SK-N-SH (cell line): ENCODE data around the gene MRPL44. TPM values are rescaled to one million over a fixed set of nuclear protein-coding genes. Genes with fewer than 3 reads are reported as not detected.

Experiments
- CTCF ChIA-PET: fragments of 300-600, 350-600 bp; formaldehyde crosslinking; extraction: SDS; loops from one replicate; lab custom pipeline; 2021; lab: Yijun Ruan, JAX
- POLR2A ChIA-PET: fragments of 350-600 bp; sonication (Branson Sonifier 250); formaldehyde crosslinking; extraction: SDS; loops from one replicate; lab custom pipeline; 2020; ENCODE audit warnings: antibody characterized with exemption, inconsistent platforms; lab: Yijun Ruan, JAX
- DNase-seq: peaks from one replicate; pipeline ENCODE4 v3.0.0; 2012
- H2AFZ ChIP-seq: fragments of 200-600 bp; sonication (generic); 2 replicates; pipeline ENCODE4 v1.8.1; 2016; ENCODE audit warnings: antibody characterized with exemption, mild to moderate bottlenecking, low read depth
- H3F3A ChIP-seq: fragments of 200-600 bp; sonication (generic); replicated peaks from 2 replicates; pipeline ENCODE3; 2016; ENCODE audit warnings: antibody characterized with exemption, mild to moderate bottlenecking; ENCODE audit not compliant: insufficient read depth
- H3K27ac ChIP-seq, 2 experiments: fragments of 200-500 bp in 1 of 2; fragments of 200-600 bp in 1 of 2; sonication (Bioruptor generic) in 1 of 2; sonication (generic), shearing (Covaris generic) in 1 of 2; 2 replicates each; pipeline versions ENCODE4 v1.5.1 to v1.6.1; 2014 to 2016; ENCODE audit warnings: low read depth in 2 of 2, inconsistent platforms in 1 of 2, low read length in 1 of 2, mild to moderate bottlenecking in 1 of 2, mixed read lengths in 1 of 2
- H3K27me3 ChIP-seq: fragments of 200-600 bp; sonication (generic), shearing (Covaris generic); 2 replicates; pipeline ENCODE4 v1.6.1; 2016; ENCODE audit warnings: mixed run types; ENCODE audit not compliant: insufficient read depth
- H3K36me3 ChIP-seq, 2 experiments: fragments of 200-500 bp in 1 of 2; fragments of 200-600 bp in 1 of 2; sonication (Bioruptor generic) in 1 of 2; sonication (generic) in 1 of 2; replicated peaks in 1 of 2; 2 replicates each; pipeline versions ENCODE3 to v1.5.1; 2014 to 2016; ENCODE audit warnings: low read length in 1 of 2, mild to moderate bottlenecking in 1 of 2; ENCODE audit not compliant: insufficient read depth in 2 of 2, control insufficient read depth in 1 of 2
- H3K4me1 ChIP-seq, 2 experiments: fragments of 200-500 bp in 1 of 2; fragments of 200-600 bp in 1 of 2; sonication (Bioruptor generic) in 1 of 2; sonication (generic), shearing (Covaris generic) in 1 of 2; 2 replicates each; pipeline versions ENCODE4 v1.5.1 to v1.6.1; 2014 to 2016; ENCODE audit warnings: low read depth in 1 of 2, low read length in 1 of 2, mixed run types in 1 of 2; ENCODE audit not compliant: insufficient read depth in 2 of 2, control insufficient read depth in 1 of 2
- H3K4me2 ChIP-seq: fragments of 200-600 bp; sonication (generic), shearing (Covaris generic); 2 replicates; pipeline ENCODE4 v1.6.1; 2017; ENCODE audit warnings: mixed run types
- H3K4me3 ChIP-seq, 2 experiments: fragments of 200-500 bp in 1 of 2; fragments of 200-600 bp in 1 of 2; sonication (Bioruptor generic) in 1 of 2; sonication (generic), shearing (Covaris generic) in 1 of 2; 2 replicates each; pipeline versions ENCODE4 v1.5.1 to v1.8.1; 2014 to 2016; ENCODE audit warnings: low read depth in 2 of 2, inconsistent platforms in 1 of 2, low read length in 1 of 2, mild to moderate bottlenecking in 1 of 2, mixed read lengths in 1 of 2, moderate library complexity in 1 of 2
- H3K79me2 ChIP-seq: fragments of 200-600 bp; sonication (generic); 2 replicates; pipeline ENCODE4 v1.8.1; 2017; ENCODE audit warnings: mild to moderate bottlenecking; ENCODE audit not compliant: insufficient read depth
- H3K9ac ChIP-seq: fragments of 200-600 bp; sonication (generic); 2 replicates; pipeline ENCODE4 v1.6.1; 2017; ENCODE audit warnings: mixed run types
- H3K9me2 ChIP-seq: fragments of 200-600 bp; sonication (generic); 2 replicates; pipeline ENCODE4 v1.6.1; 2017; ENCODE audit warnings: mixed run types
- H3K9me3 ChIP-seq: fragments of 200-600 bp; sonication (generic); 2 replicates; pipeline ENCODE4 v1.6.1; 2017; ENCODE audit warnings: mixed run types, mild to moderate bottlenecking, moderate library complexity
- H4K20me1 ChIP-seq: fragments of 200-600 bp; sonication (generic); 2 replicates; pipeline ENCODE4 v1.6.1; 2017; ENCODE audit warnings: mild to moderate bottlenecking, mixed run types; ENCODE audit not compliant: insufficient read depth
- ELF1 ChIP-seq: IDR thresholded peaks from 2 replicates; pipeline ENCODE4 v1.4.0; 2012
- EP300 ChIP-seq, 2 experiments: IDR thresholded peaks; 2 replicates each; pipeline versions ENCODE4 v1.4.0 to v1.6.1; 2012; ENCODE audit warnings: borderline replicate concordance in 1 of 2, low read depth in 1 of 2, low read length in 1 of 2
- EZH2phosphoT487 ChIP-seq: fragments of 200-600 bp; sonication (generic); IDR thresholded peaks from 2 replicates; pipeline ENCODE4 v1.6.1; 2017; ENCODE audit warnings: low read depth, mixed run types, mild to moderate bottlenecking, antibody characterized with exemption, moderate library complexity, borderline replicate concordance
- FOSL2 ChIP-seq: IDR thresholded peaks from 2 replicates; pipeline ENCODE4 v1.4.0; 2012; ENCODE audit warnings: low read depth, mild to moderate bottlenecking, moderate library complexity, borderline replicate concordance
- FOXJ3 ChIP-seq: sonication (generic); formaldehyde crosslinking; IDR thresholded peaks from 2 replicates; pipeline ENCODE4 v1.5.1; 2020; ENCODE audit warnings: mild to moderate bottlenecking, missing genetic modification reagents
- GABPA ChIP-seq: IDR thresholded peaks from 2 replicates; pipeline ENCODE4 v1.4.0; 2012; ENCODE audit warnings: low read depth, mild to moderate bottlenecking
- IRF3 ChIP-seq: fragments of 150-350 bp; IDR thresholded peaks from 2 replicates; pipeline ENCODE4 v1.6.1; 2016; ENCODE audit warnings: mild to moderate bottlenecking, low read depth, low read length
- JUND ChIP-seq: IDR thresholded peaks from 2 replicates; pipeline ENCODE4 v1.4.0; 2012
- MAX ChIP-seq: IDR thresholded peaks from 2 replicates; pipeline ENCODE4 v1.4.0; 2012; ENCODE audit warnings: low read depth
- MEF2A ChIP-seq: IDR thresholded peaks from 2 replicates; pipeline ENCODE4 v1.4.0; 2012; ENCODE audit warnings: low read depth, borderline replicate concordance
- NRF1 ChIP-seq: IDR thresholded peaks from 2 replicates; pipeline ENCODE4 v1.6.1; 2012; ENCODE audit warnings: low read depth, mild to moderate bottlenecking, low read length
- RCOR1 ChIP-seq: fragments of 150-350 bp; IDR thresholded peaks from 2 replicates; pipeline ENCODE4 v1.6.1; 2017; ENCODE audit warnings: antibody characterized with exemption, low read length
- RXRA ChIP-seq: IDR thresholded peaks from 2 replicates; pipeline ENCODE4 v1.4.0; 2012; ENCODE audit warnings: low read depth, mild to moderate bottlenecking, borderline replicate concordance
- SIN3A ChIP-seq: IDR thresholded peaks from 2 replicates; pipeline ENCODE4 v1.6.1; 2012; ENCODE audit warnings: low read depth, mild to moderate bottlenecking, low read length, moderate library complexity, borderline replicate concordance
- SMC3 ChIP-seq: IDR thresholded peaks from 2 replicates; pipeline ENCODE4 v1.6.1; 2012; ENCODE audit warnings: low read depth, low read length, improper control_type of control experiment
- TAF1 ChIP-seq: IDR thresholded peaks from 2 replicates; pipeline ENCODE4 v1.6.1; 2012; ENCODE audit warnings: low read depth, mild to moderate bottlenecking, low read length, moderate library complexity, borderline replicate concordance
- WGBS: methylation state at CpG from one replicate; pipeline ENCODE4 v1.1.6; 2017; ENCODE audit warnings: low lambda C conversion rate; 5-methylcytosine and 5-hydroxymethylcytosine counted together
- polyA plus RNA-seq, 3 experiments: library from polyadenylated mRNA; depleted of rRNA; stranded (reverse); fragments of >200 nt; gene quantifications; 2 replicates each; pipeline ENCODE4 v1.2.3, GENCODE V29; 2012

The MRPL44 gene
- polyA plus RNA-seq, 1 of the 3 experiments (the other 2 are of a cell fraction): 12.9 TPM

- WGBS: 100% methylated on average over 1 of the region's 1 CpG
- H3K9me3 ChIP-seq: no peaks in the 10 kb centered on the region
- peaks cover 21% of the 10 kb centered on the region for H4K20me1 ChIP-seq
- peaks cover 4 to 11% of the 10 kb centered on the region in 2 experiments for H3K4me1 ChIP-seq
- peak overlapping the region; percentile 91; the same call in 1 of the 2 replicates for H3K9ac ChIP-seq
- H3K36me3 ChIP-seq: peaks cover 0 to 9% of the 10 kb centered on the region in 2 experiments
- H2AFZ ChIP-seq: no peak overlapping the region
- CTCF ChIA-PET: interaction anchor here (1.4 kb wide), 1 partner anchor 27 kb away, joined by 4 read pairs; no protein-coding TSS in a partner anchor
- POLR2A ChIA-PET: no interaction called here
- H3K9me2 ChIP-seq: no peaks in the 10 kb centered on the region
- peaks cover 14% of the 10 kb centered on the region for H3F3A ChIP-seq
- TF ChIP-seq IRF3 (no peak), GABPA (no peak), RXRA (no peak), FOXJ3 (CRISPR knock-in tag) (no peak), NRF1 (no peak), EZH2phosphoT487 (no peak), SIN3A (no peak), FOSL2 (no peak), MEF2A (no peak), EP300 (IDR thresholded peaks at IDR 0.05; ENCODE audit: borderline replicate concordance in 1 of 2, low read depth in 1 of 2, low read length in 1 of 2) (no peak), ELF1 (no peak), RCOR1 (no peak), SMC3 (no peak)
- H3K4me2 ChIP-seq: peak overlapping the region; percentile 92
- DNase-seq: no peak
- H3K27me3 ChIP-seq: no peaks in the 10 kb centered on the region
- H3K27ac ChIP-seq: peak overlapping the region in 1 of 2 experiments; percentile 72; a peak in 2 of 4 replicates
- H3K79me2 ChIP-seq: peaks cover 73% of the 10 kb centered on the region
- peak overlapping the region in 1 of 2 experiments; percentile 78; a peak in 3 of 4 replicates for H3K4me3 ChIP-seq
These were observed 14.1 kb upstream of the MRPL44 start for GRCh38 chr2:223943135-223943534.

GRCh38 chr2:223943561-223944008 lies 13.7 kb upstream of the MRPL44 start:
- POLR2A ChIA-PET: no interaction called here
- DNase-seq: peak; percentile 29
- Histone ChIP-seq H2AFZ (no peak overlapping the region), H3K4me2 (peak overlapping the region; percentile 92), H3K9ac (peak overlapping the region; percentile 91), H3K27ac (peak overlapping the region in 1 of 2 experiments; percentile 72; a peak in 2 of 4 replicates), H3K36me3 (peaks cover 0 to 9% of the 10 kb centered on the region in 2 experiments), H3K27me3 (no peaks in the 10 kb centered on the region), H3K4me3 (peak overlapping the region; percentile 58 to 78), H4K20me1 (peaks cover 17% of the 10 kb centered on the region), H3F3A (peaks cover 14% of the 10 kb centered on the region), H3K4me1 (peaks cover 4 to 6% of the 10 kb centered on the region in 2 experiments), H3K79me2 (peaks cover 69% of the 10 kb centered on the region), H3K9me2 (no peaks in the 10 kb centered on the region), H3K9me3 (no peaks in the 10 kb centered on the region)
- TF ChIP-seq TAF1 (0 out of 2 replicates have a peak, but pooled peaks have one; percentile 26), JUND (no peak), MAX (0 out of 2 replicates have a peak, but pooled peaks have one; percentile 23)
- WGBS: 56% methylated on average over 7 of the region's 7 CpGs
- CTCF ChIA-PET: interaction anchor here (1.4 to 1.8 kb wide), 2 partner anchors 11 to 27 kb away, joined by 4 read pairs; no protein-coding TSS in a partner anchor
